GM12878 (cell line): ENCODE measurements around the gene ZDHHC21. TPM values are rescaled to one million over a fixed set of nuclear protein-coding genes. Genes with fewer than 3 reads are reported as not detected.

ENCODE experiments used
- ATAC-seq: fragments of 200-7000 bp; cut with Tn5 transposase; 3 replicates; pipeline ENCODE4 v1.9.1; 2020; ENCODE audit warnings: mild to moderate bottlenecking, moderate library complexity
- BruUV-seq: library from RNA; stranded (reverse); fragments of 400-500 nt; replicated peaks from 2 replicates; lab custom pipeline; 2021; lab: Mats Ljungman, UMichigan
- CTCF ChIA-PET: fragments of 300-600 bp; sonication (Branson Sonifier 250); formaldehyde crosslinking; extraction: SDS; loops from one replicate; lab custom pipeline; 2021; ENCODE audit warnings: inconsistent platforms; lab: Yijun Ruan, JAX
- POLR2A ChIA-PET: fragments of 350-600 bp; formaldehyde crosslinking; extraction: SDS; loops from one replicate; lab custom pipeline; 2021; ENCODE audit warnings: inconsistent platforms; lab: Charles Lee
- RAD21 ChIA-PET: fragments of 300-600 bp; sonication (Branson Sonifier 250); formaldehyde crosslinking; loops from one replicate; lab custom pipeline; 2023; ENCODE audit warnings: antibody characterized with exemption; ENCODE audit not compliant: unreplicated experiment; lab: Charles Lee
- SMC1A ChIA-PET: fragments of 300-600 bp; sonication (Branson Sonifier 250); formaldehyde crosslinking; loops from one replicate; lab custom pipeline; 2023; ENCODE audit not compliant: unreplicated experiment, uncharacterized antibody; lab: Charles Lee
- DNase-seq: peaks from one replicate; pipeline ENCODE4 v3.0.0-alpha.2; 2011; ENCODE audit warnings: low read depth, low spot score
- FAIRE-seq: peaks from 3 replicates; lab custom pipeline; 2011; peaks lifted over from hg19 to GRCh38; lab: Jason Lieb, UNC
- H2AFZ ChIP-seq: 2 replicates; pipeline ENCODE4 v1.6.0; 2011; ENCODE audit warnings: low read depth, low read length, control low read depth; ENCODE audit not compliant: control insufficient read depth
- H3K27ac ChIP-seq: 2 replicates; pipeline ENCODE4 v1.5.1; 2011; ENCODE audit warnings: control low read depth; ENCODE audit not compliant: control insufficient read depth, insufficient read depth
- H3K27me3 ChIP-seq, 2 experiments: replicated peaks in 1 of 2; 2 replicates each; pipeline versions ENCODE4 v1.6.0 to v1.6.1; 2011; ENCODE audit warnings: low read length in 1 of 2; ENCODE audit not compliant: control insufficient read depth in 2 of 2, insufficient read depth in 2 of 2
- H3K36me3 ChIP-seq, 2 experiments: 2 replicates each; pipeline ENCODE4 v1.5.1; 2011; ENCODE audit warnings: low read length in 1 of 2; ENCODE audit not compliant: control insufficient read depth in 2 of 2, insufficient read depth in 2 of 2
- H3K4me1 ChIP-seq: 2 replicates; pipeline ENCODE4 v1.6.1; 2011; ENCODE audit warnings: mild to moderate bottlenecking, low read length, moderate library complexity, mixed read lengths; ENCODE audit not compliant: control insufficient read depth, insufficient read depth
- H3K4me2 ChIP-seq: 2 replicates; pipeline ENCODE4 v1.6.0; 2011; ENCODE audit warnings: control low read depth; ENCODE audit not compliant: control insufficient read depth, insufficient read depth
- H3K4me3 ChIP-seq: fragments of 200-600 bp; sonication (generic); 2 replicates; pipeline ENCODE4 v1.5.1; 2016
- H3K79me2 ChIP-seq: 2 replicates; pipeline ENCODE4 v1.6.0; 2011; ENCODE audit warnings: low read length; ENCODE audit not compliant: control insufficient read depth, insufficient read depth
- H3K9ac ChIP-seq: 2 replicates; pipeline ENCODE4 v1.8.0; 2011; ENCODE audit warnings: low read length, control low read depth, mixed read lengths; ENCODE audit not compliant: control insufficient read depth, insufficient read depth
- H3K9me3 ChIP-seq: replicated peaks from 3 replicates; pipeline ENCODE4 v1.5.1; 2011; ENCODE audit warnings: mild to moderate bottlenecking, low read length; ENCODE audit not compliant: control insufficient read depth, insufficient read depth
- H4K20me1 ChIP-seq: 2 replicates; pipeline ENCODE4 v1.6.0; 2011; ENCODE audit not compliant: control insufficient read depth, insufficient read depth
- CREB1 ChIP-seq: IDR thresholded peaks from 2 replicates; pipeline ENCODE4 v1.6.1; 2012; ENCODE audit warnings: low read depth, mild to moderate bottlenecking, inconsistent platforms
- EED ChIP-seq: sonication (generic); IDR thresholded peaks from 2 replicates; pipeline ENCODE4 v1.6.1; 2016; ENCODE audit warnings: antibody characterized with exemption, low read depth
- HCFC1 ChIP-seq: fragments of 150-350 bp; IDR thresholded peaks from 2 replicates; pipeline ENCODE4 v1.6.1; 2014; ENCODE audit warnings: low read length
- RUNX3 ChIP-seq: IDR thresholded peaks from 2 replicates; pipeline ENCODE4 v1.6.1; 2012; ENCODE audit warnings: low read length, inconsistent platforms
- STAT1 ChIP-seq: fragments of 450-650 bp; conservative IDR thresholded peaks from 2 replicates; pipeline ENCODE4 v1.6.1; 2014; ENCODE audit warnings: antibody characterized with exemption, mild to moderate bottlenecking
- TCF3 ChIP-seq: IDR thresholded peaks from 2 replicates; pipeline ENCODE4 v1.6.1; 2012; ENCODE audit warnings: low read depth, mild to moderate bottlenecking, low read length, borderline replicate concordance; ENCODE audit not compliant: insufficient read depth
- ZBTB11 ChIP-seq: fragments of 450-650 bp; formaldehyde crosslinking; IDR thresholded peaks from 2 replicates; pipeline ENCODE4 v1.5.0; 2022; ENCODE audit warnings: mild to moderate bottlenecking, missing genetic modification characterization
- whole genome bisulfite sequencing: methylation state at CpG from one replicate; pipeline ENCODE4 v1.1.6; 2016; ENCODE audit warnings: low lambda C conversion rate; ENCODE audit not compliant: insufficient replicate concordance, insufficient coverage; ENCODE audit errors: missing lambda C conversion rate; 5-methylcytosine and 5-hydroxymethylcytosine counted together
- in situ Hi-C: fragments of 300-500 bp; cut with MboI; formaldehyde crosslinking; loops from 9 replicates; pipeline ENCODE4 v1.14.3; 2018; ENCODE audit warnings: mixed read lengths
- intact Hi-C: fragments of 100-400 bp; cut with micrococcal nuclease; formaldehyde crosslinking; loops from one replicate; pipeline ENCODE4 v1.14.2; 2022; ENCODE audit not compliant: unreplicated experiment
- polyA plus RNA-seq, 11 experiments: library from polyadenylated mRNA; depleted of rRNA in 4 of 11; unstranded in 6 of 11; stranded (reverse) in 5 of 11; fragments of >200 nt; fragmentation: Nextera tagmentation in 4 of 11; fragmentation: Illumina TruSeq in 1 of 11; extraction: Ambion mirVana in 4 of 11; extraction: Trizol in 1 of 11; gene quantifications; 1 replicate in 1 of 11; 2 replicates in 10 of 11; pipeline versions ENCODE4 v1.2.1 to v1.2.3, GENCODE V29; 2011 to 2016; ENCODE audit warnings: inconsistent platforms in 2 of 11, missing spikeins in 2 of 11, low read depth in 1 of 11
- total RNA-seq, 4 experiments: library from RNA; depleted of rRNA in 3 of 4; stranded (reverse); fragments of >200 nt in 3 of 4; fragmentation: Illumina TruSeq in 1 of 4; extraction: Trizol in 1 of 4; gene quantifications; 2 replicates each; pipeline versions ENCODE4 v1.2.1 to v1.2.3, GENCODE V29; 2013 to 2021
- TF ChIP-seq, protein P1 (sequence below): fragments of 450-650 bp; IDR thresholded peaks from 2 replicates; pipeline ENCODE4 v1.6.1; 2016; ENCODE audit warnings: mild to moderate bottlenecking

Gene ZDHHC21
- total and polyA plus RNA-seq, 10 of the 15 experiments (the other 5 are each of a cell fraction or from before 2014, with no cell fraction given) = 2.6 to 14.6 (median 9.1) TPM

DNA sequence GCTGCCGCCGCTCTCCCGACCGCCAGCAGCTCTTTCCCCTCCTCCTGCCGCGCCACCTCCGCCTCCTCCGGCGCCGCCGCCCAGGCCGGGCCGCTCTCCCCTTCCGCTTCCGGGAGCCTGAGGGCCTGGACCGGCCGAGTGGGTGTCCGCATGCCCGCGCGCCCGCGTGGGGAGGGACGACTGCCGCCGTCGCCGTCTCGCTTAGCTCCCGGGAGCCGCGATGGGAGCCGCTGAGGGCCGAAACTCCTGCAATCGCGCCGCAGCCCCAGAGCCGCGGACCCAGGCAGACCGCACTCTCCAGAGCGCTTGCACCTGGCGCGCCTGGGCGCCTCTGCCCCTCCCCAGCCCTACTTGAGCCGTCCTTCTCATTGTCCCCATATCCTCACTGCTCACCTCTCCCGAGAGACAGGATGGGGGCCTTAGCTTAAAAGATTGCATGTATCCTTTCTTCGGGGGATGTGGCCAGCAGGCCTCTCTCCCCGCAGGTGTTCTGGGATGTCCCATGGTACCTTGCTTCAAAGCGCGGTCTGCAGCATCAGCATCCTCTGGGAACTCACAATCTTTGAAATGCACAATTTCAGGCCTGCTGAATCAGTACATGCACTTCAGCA is at the start of gene ZDHHC21 (continued):
- TF ChIP-seq, protein P1, sequence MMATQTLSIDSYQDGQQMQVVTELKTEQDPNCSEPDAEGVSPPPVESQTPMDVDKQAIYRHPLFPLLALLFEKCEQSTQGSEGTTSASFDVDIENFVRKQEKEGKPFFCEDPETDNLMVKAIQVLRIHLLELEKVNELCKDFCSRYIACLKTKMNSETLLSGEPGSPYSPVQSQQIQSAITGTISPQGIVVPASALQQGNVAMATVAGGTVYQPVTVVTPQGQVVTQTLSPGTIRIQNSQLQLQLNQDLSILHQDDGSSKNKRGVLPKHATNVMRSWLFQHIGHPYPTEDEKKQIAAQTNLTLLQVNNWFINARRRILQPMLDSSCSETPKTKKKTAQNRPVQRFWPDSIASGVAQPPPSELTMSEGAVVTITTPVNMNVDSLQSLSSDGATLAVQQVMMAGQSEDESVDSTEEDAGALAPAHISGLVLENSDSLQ = no peak
- TF ChIP-seq ZBTB11 (CRISPR knock-in tag) (peak; percentile 39; the same call in 1 of the 2 replicates), TCF3 (0 out of 2 replicates have a peak, but pooled peaks have one; percentile 40), EED (peak; percentile 43; the same call in 1 of the 2 replicates), RUNX3 (peak; percentile 53), STAT1 (no peak)
- TF ChIP-seq, all 136 proteins: peak for 41

GRCh38 chr9:14741369-14741768 is 48.1 kb upstream of the ZDHHC21 start:
- ATAC-seq (peak; percentile 48), DNase-seq (no peak), FAIRE-seq (no peak)
- Histone ChIP-seq H3K79me2 (no peaks in the 10 kb centered on the region), H3K4me1 (no peaks in the 10 kb centered on the region), H3K4me3 (no peak overlapping the region), H3K9ac (no peak overlapping the region), H3K36me3 (no peaks in the 10 kb centered on the region), H3K27ac (no peak overlapping the region), H3K9me3 (no peaks in the 10 kb centered on the region), H4K20me1 (no peaks in the 10 kb centered on the region), H2AFZ (no peak overlapping the region), H3K27me3 (no peaks in the 10 kb centered on the region), H3K4me2 (no peak overlapping the region)
- intact Hi-C loops (no loop called here), in situ Hi-C loops (no loop called here)
- POLR2A ChIA-PET = no interaction called here
- WGBS = 25% methylated on average over 3 of the region's 3 CpGs
- RAD21 ChIA-PET = no interaction called here
- SMC1A ChIA-PET = interaction anchor here (0.7 to 1.0 kb wide), 3 partner anchors 19 to 156 kb away, joined by 3 to 4 read pairs (median 3); no protein-coding TSS in a partner anchor
- CTCF ChIA-PET = interaction anchor here (0.9 kb wide), 1 partner anchor 54 kb away, joined by 3 read pairs; no protein-coding TSS in a partner anchor
- TF ChIP-seq CREB1 (0 out of 2 replicates have a peak, but pooled peaks have one; percentile 37), HCFC1 (no peak)
- no TSS peak for BruUV-seq
